OCI-LY7 (cell line): ENCODE results near the gene UNKL.

Experiments used
- CTCF ChIP-seq: fragments of 200-600 bp; sonication (generic); conservative IDR thresholded peaks from 2 replicates; pipeline ENCODE4 v1.5.1; 2014; ENCODE audit warnings: mild to moderate bottlenecking, antibody characterized with exemption, low read length, moderate library complexity, mixed read lengths
- EZH2phosphoT487 ChIP-seq: fragments of 200-600 bp; sonication (generic); IDR thresholded peaks from 2 replicates; pipeline ENCODE4 v1.6.1; 2018; ENCODE audit warnings: low read depth, borderline replicate concordance, mild to moderate bottlenecking, mixed run types, antibody characterized with exemption, low read length, moderate library complexity, mixed read lengths

DNA sequence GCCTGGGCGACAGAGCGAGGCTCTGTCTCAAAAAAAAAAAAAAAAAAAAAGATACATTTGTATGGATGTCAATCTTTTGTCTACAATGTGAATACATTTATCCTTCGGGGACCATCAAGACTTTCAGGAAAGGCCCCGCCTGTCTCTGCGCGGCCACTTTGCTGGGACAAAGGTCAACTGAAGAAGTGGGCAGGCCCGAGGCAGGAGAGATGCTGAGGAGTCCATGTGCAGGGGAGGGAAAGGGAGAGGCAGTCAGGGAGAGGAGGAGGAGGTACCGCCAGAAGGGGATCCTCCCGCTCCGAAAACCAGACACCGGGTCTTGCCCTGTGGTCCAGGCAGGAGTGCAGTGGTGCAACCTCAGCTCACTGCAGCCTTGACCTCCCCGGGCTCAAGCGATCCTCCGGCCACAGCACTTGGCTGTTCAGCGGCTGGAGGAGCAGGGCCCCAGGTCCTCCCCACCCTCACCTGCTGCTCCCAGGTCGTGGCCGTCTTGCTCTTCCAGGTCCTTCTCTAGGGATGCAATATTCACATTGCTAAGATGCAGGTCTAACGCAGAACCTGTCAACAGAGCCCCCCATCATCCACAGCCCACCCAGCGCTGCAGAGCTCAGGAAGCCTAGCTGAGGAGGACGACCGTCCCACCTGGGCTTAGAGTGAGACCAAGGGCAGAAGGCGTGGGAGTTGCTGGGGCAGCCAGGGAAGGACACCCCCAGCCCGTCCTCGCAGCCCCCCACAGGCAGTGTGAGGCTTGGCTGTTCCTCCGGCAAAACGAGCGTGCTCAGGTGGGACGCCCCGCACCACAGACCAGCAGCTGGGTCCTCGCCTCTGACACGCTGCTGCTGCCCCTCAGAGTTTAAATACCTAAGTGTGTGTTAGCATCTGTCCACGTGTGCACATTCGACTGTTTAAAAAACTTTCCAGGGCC lies 43.2 kb downstream of the UNKL start:
- TF ChIP-seq CTCF (no peak), EZH2phosphoT487 (no peak)
